ENCODE data around the gene HAPLN2. TPM values are rescaled to one million over a fixed set of nuclear protein-coding genes. Genes with fewer than 3 reads are reported as not detected.
A peak's percentile ranks its signal among the peaks of the same experiment; 100 is the strongest.
"Not testable (repeated sequence)": the region's sequence is repeated elsewhere in the genome, so short reads cannot be mapped to it uniquely, and the experiment has no call there.

The HAPLN2 gene
- total RNA-seq, 2 experiments from 2014 or later, result not detected

- CTCF ChIA-PET, result interaction anchor here (0.6 to 12.4 kb wide), 41 partner anchors 8 to 334 kb away, joined by 3 to 273 read pairs (median 4); partner anchors contain the start of genes BCAN, CRABP2, HAPLN2 and IQGAP3
- DNase-seq (peak; percentile 60), ATAC-seq (peak; percentile 45)
- H3K27ac Mint-ChIP-seq, result no peak overlapping the region
- no peaks in the 10 kb centered on the region for H3K36me3 Mint-ChIP-seq (ENCODE audit: low read depth)
- peak; percentile 66 for TF ChIP-seq CTCF (IDR thresholded peaks at IDR 0.05)
- H3K4me1 Mint-ChIP-seq (ENCODE audit: low read depth), result peaks cover 10% of the 10 kb centered on the region
- no peaks in the 10 kb centered on the region for H3K9me3 Mint-ChIP-seq
- intact Hi-C loops (cut with micrococcal nuclease), result no loop called here
- POLR2A ChIA-PET, result interaction anchor here (0.6 to 1.1 kb wide), 3 partner anchors 18 to 78 kb away, joined by 3 read pairs; partner anchors contain the start of gene CRABP2
- no peak overlapping the region for H3K4me3 Mint-ChIP-seq
- peaks cover 43% of the 10 kb centered on the region for H3K27me3 Mint-ChIP-seq
Observed at GRCh38 chr1:156627313-156627880, 8.2 kb downstream of the HAPLN2 start.

- POLR2A ChIA-PET, result interaction anchor here (1.1 kb wide), 1 partner anchor 55 kb away, joined by 3 read pairs; no protein-coding TSS in a partner anchor
- H3K27ac Mint-ChIP-seq, result no peak overlapping the region
- no peaks in the 10 kb centered on the region for H3K9me3 Mint-ChIP-seq
- no peaks in the 10 kb centered on the region for H3K36me3 Mint-ChIP-seq (ENCODE audit: low read depth)
- peaks cover 35% of the 10 kb centered on the region for H3K27me3 Mint-ChIP-seq
- intact Hi-C loops (cut with micrococcal nuclease), result no loop called here
- ATAC-seq (no peak), DNase-seq (no peak)
- H3K4me1 Mint-ChIP-seq (ENCODE audit: low read depth), result peaks cover 6% of the 10 kb centered on the region
- no peak for TF ChIP-seq CTCF (IDR thresholded peaks at IDR 0.05)
- CTCF ChIA-PET, result interaction anchor here (1.2 to 12.4 kb wide), 7 partner anchors 14 to 244 kb away, joined by 3 to 273 read pairs (median 4); partner anchors contain the start of genes BCAN and NES
- no peak overlapping the region for H3K4me3 Mint-ChIP-seq
Observed at GRCh38 chr1:156629823-156630449, 10.7 kb downstream of the HAPLN2 start.

- H3K4me1 Mint-ChIP-seq (ENCODE audit: low read depth); DNase-seq; ATAC-seq; H3K27ac Mint-ChIP-seq; H3K36me3 Mint-ChIP-seq (ENCODE audit: low read depth); H3K4me3 Mint-ChIP-seq; intact Hi-C loops (cut with micrococcal nuclease); H3K9me3 Mint-ChIP-seq: not testable (repeated sequence)
- H3K27me3 Mint-ChIP-seq, result peaks cover 30% of the 10 kb centered on the region
- CTCF ChIA-PET, result interaction anchor here (1.2 to 12.4 kb wide), 6 partner anchors 17 to 95 kb away, joined by 3 to 273 read pairs (median 4); no protein-coding TSS in a partner anchor
- POLR2A ChIA-PET, result interaction anchor here (1.3 kb wide), 1 partner anchor 19 kb away, joined by 4 read pairs; no protein-coding TSS in a partner anchor
Observed at GRCh38 chr1:156631152-156631551, 11.9 kb downstream of the HAPLN2 start.

- ATAC-seq (no peak), DNase-seq (no peak)
- Mint-ChIP-seq H3K4me1 (ENCODE audit: low read depth) (no peaks in the 10 kb centered on the region), H3K27me3 (peaks cover 32% of the 10 kb centered on the region), H3K36me3 (ENCODE audit: low read depth) (no peaks in the 10 kb centered on the region), H3K4me3 (no peak overlapping the region), H3K27ac (no peak overlapping the region), H3K9me3 (no peaks in the 10 kb centered on the region)
- CTCF ChIA-PET, result interaction anchor here (2.1 to 12.4 kb wide), 2 partner anchors 26 to 57 kb away, joined by 8 to 273 read pairs; no protein-coding TSS in a partner anchor
- intact Hi-C loops (cut with micrococcal nuclease), result no loop called here
- no peak for TF ChIP-seq CTCF (IDR thresholded peaks at IDR 0.05)
- POLR2A ChIA-PET, result interaction anchor here (0.6 to 1.0 kb wide), 2 partner anchors 26 to 115 kb away, joined by 3 to 4 read pairs; no protein-coding TSS in a partner anchor
Observed at GRCh38 chr1:156632355-156632754, 13.1 kb downstream of the HAPLN2 start.

GRCh38 chr1:156638189-156638985, 19.2 kb downstream of the HAPLN2 start:
- Mint-ChIP-seq H3K9me3 (no peaks in the 10 kb centered on the region), H3K27ac (no peak overlapping the region), H3K27me3 (peaks cover 60% of the 10 kb centered on the region), H3K4me3 (no peak overlapping the region), H3K36me3 (ENCODE audit: low read depth) (no peaks in the 10 kb centered on the region), H3K4me1 (ENCODE audit: low read depth) (peaks cover 13% of the 10 kb centered on the region)
- ChIA-PET CTCF (interaction anchor here (1.5 to 12.8 kb wide), 2 partner anchors 12 to 253 kb away, joined by 4 to 146 read pairs; no protein-coding TSS in a partner anchor), POLR2A (no interaction called here)
- DNase-seq (no peak), ATAC-seq (no peak)
- intact Hi-C loops (cut with micrococcal nuclease), result no loop called here
- TF ChIP-seq CTCF (IDR thresholded peaks at IDR 0.05), result no peak
